ENCODE measurements around the gene DHX9.

The DHX9 gene

GRCh38 chr1:182807907-182808306 is 31.2 kb upstream of the DHX9 start:
- TF ChIP-seq TAF1 (IDR thresholded peaks at IDR 0.05; ENCODE audit: borderline replicate concordance, insufficient read depth, low read length): no peak
- no peak for TF ChIP-seq REST (IDR thresholded peaks at IDR 0.05; ENCODE audit: insufficient read depth in 1 of 2, low read depth in 2 of 2, low read length in 2 of 2)
- no peak for TF ChIP-seq SIN3A (IDR thresholded peaks at IDR 0.05; ENCODE audit: borderline replicate concordance, insufficient read depth, low read length)
- TF ChIP-seq POLR2AphosphoS5 (IDR thresholded peaks at IDR 0.05; ENCODE audit: low read depth, low read length): no peak
- TF ChIP-seq FOXP2 (optimal IDR thresholded peaks at IDR 0.05; ENCODE audit: borderline replicate concordance, extremely low read depth, extremely low read length, insufficient read depth): no peak

DNA sequence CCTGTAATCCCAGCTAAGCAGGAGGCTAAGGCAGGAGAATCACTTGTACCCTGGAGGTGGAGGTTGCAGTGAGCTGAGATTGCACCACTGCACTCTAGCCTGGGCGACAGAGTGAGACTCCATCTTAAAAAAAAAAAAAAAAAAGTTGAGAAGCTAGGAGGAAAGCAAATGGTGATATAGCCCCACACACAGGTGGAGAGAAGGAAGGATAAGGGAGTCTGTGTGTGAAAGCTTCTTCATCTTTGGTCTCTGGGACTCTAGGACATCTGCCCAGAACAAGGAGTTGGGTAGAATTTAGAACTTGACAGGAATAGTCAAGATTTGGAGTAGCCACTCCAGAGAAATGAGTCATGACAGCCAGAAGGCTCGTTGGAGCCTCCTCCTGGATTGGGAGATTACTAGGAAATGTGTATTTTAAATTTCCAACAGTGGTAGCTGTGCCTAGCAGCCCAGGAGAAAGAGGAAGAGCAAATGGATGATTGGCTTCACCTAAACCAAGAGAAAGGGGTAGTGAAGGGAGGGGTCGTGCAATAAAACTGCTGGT is 29.7 kb upstream of the DHX9 start:
- TF ChIP-seq FOXP2 (optimal IDR thresholded peaks at IDR 0.05; ENCODE audit: borderline replicate concordance, extremely low read depth, extremely low read length, insufficient read depth) (no peak), SIN3A (IDR thresholded peaks at IDR 0.05; ENCODE audit: borderline replicate concordance, insufficient read depth, low read length) (no peak), TAF1 (IDR thresholded peaks at IDR 0.05; ENCODE audit: borderline replicate concordance, insufficient read depth, low read length) (no peak), POLR2AphosphoS5 (IDR thresholded peaks at IDR 0.05; ENCODE audit: low read depth, low read length) (no peak), REST (IDR thresholded peaks at IDR 0.05; ENCODE audit: insufficient read depth in 1 of 2, low read depth in 2 of 2, low read length in 2 of 2) (no peak)

DNA sequence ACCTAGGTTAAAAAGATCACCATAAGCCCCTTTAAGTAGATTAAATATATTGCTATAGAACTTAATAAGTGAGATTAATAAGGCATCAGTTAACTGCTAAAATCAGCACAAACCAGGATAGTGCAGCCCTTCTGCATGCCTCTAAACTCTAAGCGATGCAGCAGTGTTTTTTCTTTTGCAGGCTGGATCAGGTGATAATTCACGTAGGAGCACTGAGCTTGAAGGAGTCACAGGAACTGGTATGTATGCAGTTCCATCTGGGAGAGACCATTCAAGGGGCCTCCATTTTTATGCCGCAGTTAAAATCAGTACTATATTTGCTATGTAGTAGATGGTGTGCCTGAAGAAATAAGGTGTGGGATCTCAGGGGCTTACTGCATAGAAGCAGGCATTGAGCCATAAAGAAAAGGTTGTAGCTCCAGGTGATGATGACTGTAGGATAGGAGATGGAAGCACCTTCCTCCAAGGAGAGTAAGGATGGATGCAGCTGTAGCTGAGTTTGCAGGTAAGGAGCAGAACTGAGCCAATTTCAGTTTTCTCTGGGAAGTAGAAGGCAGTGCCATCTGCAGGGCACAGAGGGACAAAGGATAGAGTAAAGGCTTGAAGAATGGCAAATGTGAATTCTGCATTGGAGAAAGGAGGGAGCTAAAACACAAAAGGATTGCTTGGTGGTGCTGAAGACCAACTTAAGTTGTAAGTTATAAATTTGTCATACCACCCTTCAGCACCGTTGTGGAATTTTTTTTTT is 27.0 kb upstream of the DHX9 start:
- TF ChIP-seq REST (IDR thresholded peaks at IDR 0.05; ENCODE audit: insufficient read depth in 1 of 2, low read depth in 2 of 2, low read length in 2 of 2) (no peak), POLR2AphosphoS5 (IDR thresholded peaks at IDR 0.05; ENCODE audit: low read depth, low read length) (no peak), TAF1 (IDR thresholded peaks at IDR 0.05; ENCODE audit: borderline replicate concordance, insufficient read depth, low read length) (no peak), FOXP2 (optimal IDR thresholded peaks at IDR 0.05; ENCODE audit: borderline replicate concordance, extremely low read depth, extremely low read length, insufficient read depth) (no peak), SIN3A (IDR thresholded peaks at IDR 0.05; ENCODE audit: borderline replicate concordance, insufficient read depth, low read length) (no peak)

DNA sequence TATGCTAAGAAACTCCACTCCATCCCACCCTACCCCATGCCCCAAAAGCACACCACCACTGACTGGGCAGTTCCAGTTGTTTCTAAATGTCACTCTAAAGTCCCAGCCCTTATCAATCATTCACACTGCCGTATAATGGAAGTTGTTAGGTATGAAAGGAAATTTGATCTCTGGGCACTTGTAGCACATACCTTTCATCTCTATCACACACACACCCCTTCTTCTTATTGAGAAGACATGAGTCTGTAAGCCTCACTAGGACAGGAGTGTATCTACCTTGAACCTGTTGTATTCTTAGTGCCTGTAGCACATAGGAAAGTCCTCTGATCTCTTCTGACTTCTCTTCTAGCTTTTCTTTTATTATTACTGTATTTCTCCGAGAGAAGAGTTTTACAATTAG is 22.3 kb upstream of the DHX9 start:
- TF ChIP-seq SIN3A (IDR thresholded peaks at IDR 0.05; ENCODE audit: borderline replicate concordance, insufficient read depth, low read length): no peak
- TF ChIP-seq TAF1 (IDR thresholded peaks at IDR 0.05; ENCODE audit: borderline replicate concordance, insufficient read depth, low read length): no peak
- TF ChIP-seq POLR2AphosphoS5 (IDR thresholded peaks at IDR 0.05; ENCODE audit: low read depth, low read length): no peak
- TF ChIP-seq REST (IDR thresholded peaks at IDR 0.05; ENCODE audit: insufficient read depth in 1 of 2, low read depth in 2 of 2, low read length in 2 of 2): no peak
- no peak for TF ChIP-seq FOXP2 (optimal IDR thresholded peaks at IDR 0.05; ENCODE audit: borderline replicate concordance, extremely low read depth, extremely low read length, insufficient read depth)
